Liver (tissue), 9 donors: ENCODE results near the gene POC1A. TPM values are rescaled to one million over a fixed set of nuclear protein-coding genes. Genes with fewer than 3 reads are reported as not detected.

Experiments
- DNase-seq: peaks from one replicate; pipeline ENCODE4 v3.0.0-alpha.2; 2017; ENCODE audit warnings: low spot score
- H3K27ac ChIP-seq, 2 donors: one replicate each; pipeline ENCODE4 v1.7.0; 2013; ENCODE audit warnings: inconsistent platforms in 2 of 2, low read length in 2 of 2, control low read depth in 1 of 2, low read depth in 1 of 2, mild to moderate bottlenecking in 1 of 2
- H3K27me3 ChIP-seq, 4 donors: one replicate each; pipeline versions ENCODE4 v1.6.1 to v1.7.0; 2013; ENCODE audit warnings: low read length in 3 of 4, inconsistent platforms in 1 of 4, mild to moderate bottlenecking in 1 of 4, moderate library complexity in 1 of 4; ENCODE audit not compliant: control insufficient read depth in 4 of 4, insufficient read depth in 4 of 4
- H3K36me3 ChIP-seq, 4 donors: one replicate each; pipeline versions ENCODE4 v1.6.1 to v1.7.0; 2013; ENCODE audit warnings: low read length in 3 of 4, mild to moderate bottlenecking in 3 of 4, low read depth in 1 of 4, moderate library complexity in 1 of 4; ENCODE audit not compliant: control insufficient read depth in 4 of 4, insufficient read depth in 3 of 4
- H3K4me1 ChIP-seq, 4 donors: one replicate each; pipeline versions ENCODE4 v1.6.1 to v1.7.0; 2013; ENCODE audit warnings: low read length in 3 of 4, mild to moderate bottlenecking in 3 of 4, moderate library complexity in 1 of 4; ENCODE audit not compliant: control insufficient read depth in 4 of 4, insufficient read depth in 4 of 4
- H3K4me3 ChIP-seq, 3 donors: one replicate each; pipeline versions ENCODE4 v1.6.1 to v1.7.0; 2013; ENCODE audit warnings: low read length in 3 of 3, control low read depth in 1 of 3, low read depth in 1 of 3, mild to moderate bottlenecking in 1 of 3
- H3K9ac ChIP-seq, 2 donors: one replicate each; pipeline ENCODE4 v1.7.0; 2013; ENCODE audit warnings: low read length in 2 of 2, mild to moderate bottlenecking in 2 of 2, moderate library complexity in 2 of 2, control low read depth in 1 of 2, low read depth in 1 of 2
- H3K9me3 ChIP-seq, 4 donors: one replicate each; pipeline versions ENCODE4 v1.6.1 to v1.7.0; 2013; ENCODE audit warnings: low read length in 3 of 4; ENCODE audit not compliant: control insufficient read depth in 4 of 4
- EGR1 ChIP-seq, 2 donors: IDR thresholded peaks; 2 replicates each; pipeline ENCODE4 v1.6.1; 2016 to 2018; ENCODE audit warnings: antibody characterized with exemption in 2 of 2, low read depth in 2 of 2
- FOXA2 ChIP-seq: IDR thresholded peaks from 2 replicates; pipeline ENCODE4 v1.6.1; 2016; ENCODE audit warnings: antibody characterized with exemption
- GABPA ChIP-seq, 2 donors: IDR thresholded peaks in 1 of 2; conservative IDR thresholded peaks in 1 of 2; 2 replicates each; pipeline ENCODE4 v1.6.1; 2016; ENCODE audit warnings: antibody characterized with exemption in 2 of 2, mild to moderate bottlenecking in 1 of 2, moderate library complexity in 1 of 2
- NR2F2 ChIP-seq: IDR thresholded peaks from 2 replicates; pipeline ENCODE4 v1.6.1; 2016; ENCODE audit warnings: antibody characterized with exemption
- RAD21 ChIP-seq, 2 donors: IDR thresholded peaks; 2 replicates each; pipeline ENCODE4 v1.6.1; 2016; ENCODE audit warnings: antibody characterized with exemption in 2 of 2, mild to moderate bottlenecking in 2 of 2
- SP1 ChIP-seq: IDR thresholded peaks from 2 replicates; pipeline ENCODE4 v1.6.1; 2018; ENCODE audit warnings: antibody characterized with exemption, mild to moderate bottlenecking
- TAF1 ChIP-seq: conservative IDR thresholded peaks from 2 replicates; pipeline ENCODE4 v1.6.1; 2016; ENCODE audit warnings: antibody characterized with exemption, mild to moderate bottlenecking
- YY1 ChIP-seq: IDR thresholded peaks from 2 replicates; pipeline ENCODE4 v1.6.1; 2016; ENCODE audit warnings: antibody characterized with exemption, mild to moderate bottlenecking
- WGBS: extraction: QIAGEN DNeasy Blood & Tissue Kit; methylation state at CpG from one replicate; pipeline ENCODE4 v1.1.7; 2013; 5-methylcytosine and 5-hydroxymethylcytosine counted together
- polyA plus RNA-seq, 2 donors: library from polyadenylated mRNA; stranded (reverse) in 1 of 2; unstranded in 1 of 2; fragments of 200-250 nt in 1 of 2; fragments of >200 nt in 1 of 2; fragmentation: Nextera tagmentation in 1 of 2; extraction: Ambion mirVana in 1 of 2; gene quantifications; one replicate each; pipeline versions ENCODE4 v1.2.1 to v1.2.3, GENCODE V29; 2013 to 2015
- total RNA-seq, 2 donors: library from RNA; depleted of rRNA; stranded (reverse); fragments of >200 nt; gene quantifications; one replicate each; pipeline ENCODE4 v1.2.3, GENCODE V29; 2014
- TF ChIP-seq, protein P1 (sequence below): IDR thresholded peaks from 2 replicates; pipeline ENCODE4 v1.6.1; 2016; ENCODE audit warnings: antibody characterized with exemption
- TF ChIP-seq, protein P2 (sequence below): IDR thresholded peaks from 2 replicates; pipeline ENCODE4 v1.6.1; 2016; ENCODE audit warnings: antibody characterized with exemption, mild to moderate bottlenecking
- TF ChIP-seq, protein P3 (sequence below): fragments of 150-350 bp; IDR thresholded peaks from 2 replicates; pipeline ENCODE4 v1.5.1; 2017; ENCODE audit warnings: improper control_type of control experiment, low read depth, low read length; ENCODE audit not compliant: missing input control
- TF ChIP-seq, protein P4 (sequence below): IDR thresholded peaks from 2 replicates; pipeline ENCODE4 v1.6.1; 2016; ENCODE audit warnings: antibody characterized with exemption
- TF ChIP-seq, protein P5 (sequence below): IDR thresholded peaks from 2 replicates; pipeline ENCODE4 v1.6.1; 2016; ENCODE audit warnings: antibody characterized with exemption
- donor health status: healthy.
- donor health status: healthy.
- donor health status: healthy.
- donor health status: healthy.
- donor health status: healthy.

Gene POC1A
- total and polyA plus RNA-seq, 4 donors = 1.4 to 12.7 (median 4.8) TPM

DNA sequence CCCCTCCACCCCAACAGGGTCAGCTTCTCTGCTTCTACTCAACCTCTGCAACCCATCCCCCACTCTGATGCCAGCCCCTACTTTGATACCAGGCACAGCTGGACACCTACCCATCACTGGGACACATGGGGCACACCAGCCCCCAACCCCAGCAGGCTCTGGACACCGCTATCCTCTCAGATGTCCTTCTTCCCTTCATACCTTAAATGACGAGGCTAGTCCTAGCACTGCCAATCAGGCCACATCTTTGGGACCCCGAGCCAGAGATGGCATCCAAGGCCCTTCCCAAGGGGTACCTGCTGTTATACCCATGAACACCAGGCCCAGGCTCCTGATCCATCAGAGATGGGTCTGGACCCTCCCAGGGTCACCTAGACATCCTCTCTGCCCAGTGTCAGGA, 10.6 kb downstream of the POC1A start:
- peak; percentile 28 for DNase-seq
- WGBS = 94% methylated on average over 3 of the region's 3 CpGs
- H3K4me3 ChIP-seq = no peak overlapping the region
- H3K9ac ChIP-seq = no peak overlapping the region
- H3K27ac ChIP-seq = no peak overlapping the region
- peaks cover 0 to 5% (median under 1%) of the 10 kb centered on the region in 4 donors for H3K36me3 ChIP-seq
- H3K27me3 ChIP-seq = no peaks in the 10 kb centered on the region
- H3K9me3 ChIP-seq = no peaks in the 10 kb centered on the region
- TF ChIP-seq, protein P1, sequence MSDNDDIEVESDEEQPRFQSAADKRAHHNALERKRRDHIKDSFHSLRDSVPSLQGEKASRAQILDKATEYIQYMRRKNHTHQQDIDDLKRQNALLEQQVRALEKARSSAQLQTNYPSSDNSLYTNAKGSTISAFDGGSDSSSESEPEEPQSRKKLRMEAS = no peak
- TF ChIP-seq, protein P2, sequence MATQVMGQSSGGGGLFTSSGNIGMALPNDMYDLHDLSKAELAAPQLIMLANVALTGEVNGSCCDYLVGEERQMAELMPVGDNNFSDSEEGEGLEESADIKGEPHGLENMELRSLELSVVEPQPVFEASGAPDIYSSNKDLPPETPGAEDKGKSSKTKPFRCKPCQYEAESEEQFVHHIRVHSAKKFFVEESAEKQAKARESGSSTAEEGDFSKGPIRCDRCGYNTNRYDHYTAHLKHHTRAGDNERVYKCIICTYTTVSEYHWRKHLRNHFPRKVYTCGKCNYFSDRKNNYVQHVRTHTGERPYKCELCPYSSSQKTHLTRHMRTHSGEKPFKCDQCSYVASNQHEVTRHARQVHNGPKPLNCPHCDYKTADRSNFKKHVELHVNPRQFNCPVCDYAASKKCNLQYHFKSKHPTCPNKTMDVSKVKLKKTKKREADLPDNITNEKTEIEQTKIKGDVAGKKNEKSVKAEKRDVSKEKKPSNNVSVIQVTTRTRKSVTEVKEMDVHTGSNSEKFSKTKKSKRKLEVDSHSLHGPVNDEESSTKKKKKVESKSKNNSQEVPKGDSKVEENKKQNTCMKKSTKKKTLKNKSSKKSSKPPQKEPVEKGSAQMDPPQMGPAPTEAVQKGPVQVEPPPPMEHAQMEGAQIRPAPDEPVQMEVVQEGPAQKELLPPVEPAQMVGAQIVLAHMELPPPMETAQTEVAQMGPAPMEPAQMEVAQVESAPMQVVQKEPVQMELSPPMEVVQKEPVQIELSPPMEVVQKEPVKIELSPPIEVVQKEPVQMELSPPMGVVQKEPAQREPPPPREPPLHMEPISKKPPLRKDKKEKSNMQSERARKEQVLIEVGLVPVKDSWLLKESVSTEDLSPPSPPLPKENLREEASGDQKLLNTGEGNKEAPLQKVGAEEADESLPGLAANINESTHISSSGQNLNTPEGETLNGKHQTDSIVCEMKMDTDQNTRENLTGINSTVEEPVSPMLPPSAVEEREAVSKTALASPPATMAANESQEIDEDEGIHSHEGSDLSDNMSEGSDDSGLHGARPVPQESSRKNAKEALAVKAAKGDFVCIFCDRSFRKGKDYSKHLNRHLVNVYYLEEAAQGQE = no peak
- TF ChIP-seq TAF1 = no peak
- TF ChIP-seq, protein P3, sequence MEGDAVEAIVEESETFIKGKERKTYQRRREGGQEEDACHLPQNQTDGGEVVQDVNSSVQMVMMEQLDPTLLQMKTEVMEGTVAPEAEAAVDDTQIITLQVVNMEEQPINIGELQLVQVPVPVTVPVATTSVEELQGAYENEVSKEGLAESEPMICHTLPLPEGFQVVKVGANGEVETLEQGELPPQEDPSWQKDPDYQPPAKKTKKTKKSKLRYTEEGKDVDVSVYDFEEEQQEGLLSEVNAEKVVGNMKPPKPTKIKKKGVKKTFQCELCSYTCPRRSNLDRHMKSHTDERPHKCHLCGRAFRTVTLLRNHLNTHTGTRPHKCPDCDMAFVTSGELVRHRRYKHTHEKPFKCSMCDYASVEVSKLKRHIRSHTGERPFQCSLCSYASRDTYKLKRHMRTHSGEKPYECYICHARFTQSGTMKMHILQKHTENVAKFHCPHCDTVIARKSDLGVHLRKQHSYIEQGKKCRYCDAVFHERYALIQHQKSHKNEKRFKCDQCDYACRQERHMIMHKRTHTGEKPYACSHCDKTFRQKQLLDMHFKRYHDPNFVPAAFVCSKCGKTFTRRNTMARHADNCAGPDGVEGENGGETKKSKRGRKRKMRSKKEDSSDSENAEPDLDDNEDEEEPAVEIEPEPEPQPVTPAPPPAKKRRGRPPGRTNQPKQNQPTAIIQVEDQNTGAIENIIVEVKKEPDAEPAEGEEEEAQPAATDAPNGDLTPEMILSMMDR = peak; percentile 5
- no peak for TF ChIP-seq SP1
- H3K4me1 ChIP-seq = peaks cover 0 to 4% (median 0%) of the 10 kb centered on the region in 4 donors

DNA sequence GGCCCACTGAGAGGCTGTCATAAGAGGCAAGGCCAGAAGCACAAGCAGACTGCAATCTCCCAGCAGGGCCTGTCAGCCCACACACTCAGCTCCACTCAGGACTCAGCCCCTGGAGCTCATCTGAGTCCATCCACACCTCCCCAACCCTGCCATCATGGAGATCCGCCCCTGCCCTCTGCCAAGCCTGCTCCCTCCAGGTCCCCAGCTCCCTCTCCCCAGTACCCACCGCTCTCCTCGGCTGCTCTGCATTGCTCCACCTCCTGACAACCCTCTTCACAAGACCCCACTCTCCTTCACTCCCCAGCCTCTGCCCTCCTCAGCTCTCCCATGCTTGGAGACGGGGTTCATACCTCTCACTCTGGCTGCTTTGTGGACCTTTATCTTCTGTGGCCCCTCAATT, 11.1 kb downstream of the POC1A start:
- peaks cover 0 to 4% (median 0%) of the 10 kb centered on the region in 4 donors for H3K4me1 ChIP-seq
- no peaks in the 10 kb centered on the region for H3K9me3 ChIP-seq
- no peak for DNase-seq
- TF ChIP-seq, protein P3 = no peak
- TF ChIP-seq SP1 = no peak
- TF ChIP-seq, protein P1 = no peak
- TF ChIP-seq GABPA (IDR thresholded peaks at IDR 0.05 in 1 of 2, conservative IDR thresholded peaks at IDR 0.05 in 1 of 2) = no peak
- TF ChIP-seq, protein P4, sequence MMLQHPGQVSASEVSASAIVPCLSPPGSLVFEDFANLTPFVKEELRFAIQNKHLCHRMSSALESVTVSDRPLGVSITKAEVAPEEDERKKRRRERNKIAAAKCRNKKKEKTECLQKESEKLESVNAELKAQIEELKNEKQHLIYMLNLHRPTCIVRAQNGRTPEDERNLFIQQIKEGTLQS = no peak
- no peak for TF ChIP-seq RAD21 (IDR thresholded peaks at IDR 0.05)
- no peak for TF ChIP-seq YY1
- no peak for TF ChIP-seq TAF1
- no peak for TF ChIP-seq NR2F2
- no peak for TF ChIP-seq FOXA2
- no peak for TF ChIP-seq EGR1 (IDR thresholded peaks at IDR 0.05; ENCODE audit: low read depth in 2 of 2)
- TF ChIP-seq, protein P5, sequence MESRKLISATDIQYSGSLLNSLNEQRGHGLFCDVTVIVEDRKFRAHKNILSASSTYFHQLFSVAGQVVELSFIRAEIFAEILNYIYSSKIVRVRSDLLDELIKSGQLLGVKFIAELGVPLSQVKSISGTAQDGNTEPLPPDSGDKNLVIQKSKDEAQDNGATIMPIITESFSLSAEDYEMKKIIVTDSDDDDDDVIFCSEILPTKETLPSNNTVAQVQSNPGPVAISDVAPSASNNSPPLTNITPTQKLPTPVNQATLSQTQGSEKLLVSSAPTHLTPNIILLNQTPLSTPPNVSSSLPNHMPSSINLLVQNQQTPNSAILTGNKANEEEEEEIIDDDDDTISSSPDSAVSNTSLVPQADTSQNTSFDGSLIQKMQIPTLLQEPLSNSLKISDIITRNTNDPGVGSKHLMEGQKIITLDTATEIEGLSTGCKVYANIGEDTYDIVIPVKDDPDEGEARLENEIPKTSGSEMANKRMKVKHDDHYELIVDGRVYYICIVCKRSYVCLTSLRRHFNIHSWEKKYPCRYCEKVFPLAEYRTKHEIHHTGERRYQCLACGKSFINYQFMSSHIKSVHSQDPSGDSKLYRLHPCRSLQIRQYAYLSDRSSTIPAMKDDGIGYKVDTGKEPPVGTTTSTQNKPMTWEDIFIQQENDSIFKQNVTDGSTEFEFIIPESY = no peak
- no peak overlapping the region for H3K27ac ChIP-seq
- H3K4me3 ChIP-seq = no peak overlapping the region
- H3K27me3 ChIP-seq = no peaks in the 10 kb centered on the region
- H3K9ac ChIP-seq = no peak overlapping the region
- 96% methylated on average over 4 of the region's 4 CpGs for WGBS
- H3K36me3 ChIP-seq = peaks cover 0 to 5% (median under 1%) of the 10 kb centered on the region in 4 donors
